Activated CD8-positive, alpha-beta T cell treated with anti-CD3 and anti-CD28 coated beads for 36 hours (primary cell): ENCODE data around the gene COL4A5. TPM values are rescaled to one million over a fixed set of nuclear protein-coding genes. Genes with fewer than 3 reads are reported as not detected.

ENCODE experiments used
- ATAC-seq: fragments of 200-7000 bp; cut with Tn5 transposase; one replicate; pipeline ENCODE4 v1.10.0; 2021; ENCODE audit warnings: mild to moderate bottlenecking, moderate library complexity
- CTCF ChIA-PET: fragments of 350-600 bp; sonication (Branson Sonifier 250); formaldehyde crosslinking; loops from one replicate; lab custom pipeline; 2021; ENCODE audit warnings: antibody characterized with exemption; lab: Charles Lee
- POLR2A ChIA-PET: fragments of 350-600 bp; sonication (Branson Sonifier 250); formaldehyde crosslinking; loops from one replicate; lab custom pipeline; 2021; ENCODE audit warnings: antibody characterized with exemption; lab: Charles Lee
- DNase-seq: peaks from one replicate; pipeline ENCODE4 v3.0.0-alpha.2; 2020
- H3K27ac Mint-ChIP-seq: one replicate; pipeline ENCODE4 v1.8.0; 2021; ENCODE audit warnings: mild to moderate bottlenecking, mixed read lengths
- H3K27me3 Mint-ChIP-seq: one replicate; pipeline ENCODE4 v1.8.0; 2021; ENCODE audit warnings: mixed read lengths
- H3K36me3 Mint-ChIP-seq: one replicate; pipeline ENCODE4 v1.8.0; 2021; ENCODE audit warnings: low read depth, mixed read lengths
- H3K4me1 Mint-ChIP-seq: one replicate; pipeline ENCODE4 v1.8.0; 2021; ENCODE audit warnings: low read depth, mixed read lengths
- H3K4me3 Mint-ChIP-seq: one replicate; pipeline ENCODE4 v1.8.0; 2021; ENCODE audit warnings: mild to moderate bottlenecking, moderate library complexity, mixed read lengths
- H3K9me3 Mint-ChIP-seq: one replicate; pipeline ENCODE4 v1.8.0; 2021; ENCODE audit warnings: mixed read lengths
- CTCF ChIP-seq: fragments of 200-600 bp; IDR thresholded peaks from one replicate; pipeline ENCODE4 v1.8.0; 2022; ENCODE audit warnings: antibody characterized with exemption, mild to moderate bottlenecking
- intact Hi-C: fragments of 100-400 bp; cut with micrococcal nuclease; formaldehyde crosslinking; loops from one replicate; pipeline ENCODE4 v1.10.0; 2022
- total RNA-seq, 2 experiments: library from RNA; stranded (reverse); gene quantifications; one replicate each; pipeline ENCODE4 v1.2.3, GENCODE V29; 2021

The COL4A5 gene
- total RNA-seq, 2 experiments from 2014 or later = not detected

DNA sequence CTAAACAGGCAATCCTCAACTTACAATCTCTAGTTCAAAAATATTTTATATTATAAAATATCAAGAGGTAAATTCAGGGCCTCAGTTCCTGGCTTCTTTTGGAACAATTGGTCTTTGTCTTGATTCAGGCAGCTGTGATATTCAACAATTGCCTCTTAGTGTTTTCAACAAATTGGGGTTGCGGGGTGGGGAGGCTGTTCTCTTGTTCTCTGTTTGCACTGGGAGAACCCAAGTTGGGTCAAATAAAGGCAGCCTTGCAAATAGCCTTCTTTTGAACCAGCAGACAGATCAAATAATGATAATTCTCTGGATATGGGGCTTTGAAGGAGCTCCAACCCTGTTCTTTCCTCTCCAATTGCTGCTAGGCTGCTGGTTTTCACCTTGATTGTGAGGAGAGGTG, 142.5 kb downstream of the COL4A5 start:
- POLR2A ChIA-PET = no interaction called here
- Mint-ChIP-seq H3K4me3 (no peak overlapping the region), H3K27me3 (no peaks in the 10 kb centered on the region), H3K36me3 (no peaks in the 10 kb centered on the region), H3K9me3 (no peaks in the 10 kb centered on the region), H3K4me1 (no peaks in the 10 kb centered on the region), H3K27ac (no peak overlapping the region)
- CTCF ChIA-PET = no interaction called here
- TF ChIP-seq CTCF = no peak
- intact Hi-C loops = no loop called here
- ATAC-seq = no peak
- DNase-seq = no peak

DNA sequence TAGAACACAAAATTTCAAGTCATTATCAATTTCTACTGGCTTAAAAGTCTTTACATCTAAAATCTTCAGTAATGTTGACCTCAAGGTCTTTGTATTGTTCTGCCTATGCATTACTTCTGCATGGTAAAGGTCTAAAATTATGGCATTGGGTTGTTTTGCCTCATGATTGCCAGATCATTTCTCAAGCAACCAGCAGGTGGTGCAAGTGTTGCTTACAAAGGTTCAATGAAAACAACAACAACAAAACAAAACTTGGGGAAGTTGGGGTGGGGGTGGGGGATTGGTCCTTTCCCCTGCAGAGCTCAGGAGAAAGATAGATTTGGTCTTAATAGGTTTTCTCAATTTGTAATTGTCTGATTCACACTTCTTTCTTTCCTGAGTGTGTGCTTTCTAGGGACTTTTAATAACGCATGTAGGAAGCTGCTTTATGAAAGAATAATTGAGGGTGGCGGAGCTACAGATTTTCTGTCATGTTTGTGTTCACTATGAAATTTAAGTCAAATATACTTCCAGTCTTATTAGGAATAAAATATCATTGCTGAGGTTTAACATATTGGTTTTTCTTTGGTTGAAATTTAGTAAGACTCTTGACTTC, 145.1 kb downstream of the COL4A5 start:
- POLR2A ChIA-PET = no interaction called here
- Mint-ChIP-seq H3K4me1 (no peaks in the 10 kb centered on the region), H3K27ac (no peak overlapping the region), H3K9me3 (no peaks in the 10 kb centered on the region), H3K36me3 (no peaks in the 10 kb centered on the region), H3K4me3 (no peak overlapping the region), H3K27me3 (no peaks in the 10 kb centered on the region)
- DNase-seq (no peak), ATAC-seq (no peak)
- CTCF ChIA-PET = no interaction called here
- intact Hi-C loops = no loop called here
- TF ChIP-seq CTCF = no peak

DNA sequence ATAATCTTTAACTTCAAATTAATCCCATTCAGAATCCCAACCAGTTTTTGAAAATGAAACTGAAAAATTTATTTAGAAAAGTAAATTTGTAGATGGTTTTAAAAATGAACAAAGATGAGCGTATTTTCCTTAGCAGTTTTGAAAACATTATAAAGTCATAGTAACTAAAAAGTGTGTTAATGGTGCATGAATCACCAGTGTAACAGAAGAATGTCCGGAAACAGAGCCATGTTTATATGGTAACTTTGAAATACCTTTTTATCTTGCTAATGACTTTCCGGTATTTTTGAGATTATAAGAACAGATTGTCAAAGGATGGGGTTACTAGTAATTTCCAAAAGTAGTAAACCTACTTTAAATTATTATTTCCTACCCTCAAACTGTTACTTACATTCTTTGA, 150.9 kb downstream of the COL4A5 start:
- ATAC-seq (no peak), DNase-seq (no peak)
- no peak overlapping the region for H3K27ac Mint-ChIP-seq
- no peaks in the 10 kb centered on the region for H3K4me1 Mint-ChIP-seq
- ChIA-PET POLR2A (no interaction called here), CTCF (no interaction called here)
- intact Hi-C loops = no loop called here
- TF ChIP-seq CTCF = no peak
- H3K36me3 Mint-ChIP-seq = no peaks in the 10 kb centered on the region
- no peaks in the 10 kb centered on the region for H3K9me3 Mint-ChIP-seq
- no peaks in the 10 kb centered on the region for H3K27me3 Mint-ChIP-seq
- H3K4me3 Mint-ChIP-seq = no peak overlapping the region

DNA sequence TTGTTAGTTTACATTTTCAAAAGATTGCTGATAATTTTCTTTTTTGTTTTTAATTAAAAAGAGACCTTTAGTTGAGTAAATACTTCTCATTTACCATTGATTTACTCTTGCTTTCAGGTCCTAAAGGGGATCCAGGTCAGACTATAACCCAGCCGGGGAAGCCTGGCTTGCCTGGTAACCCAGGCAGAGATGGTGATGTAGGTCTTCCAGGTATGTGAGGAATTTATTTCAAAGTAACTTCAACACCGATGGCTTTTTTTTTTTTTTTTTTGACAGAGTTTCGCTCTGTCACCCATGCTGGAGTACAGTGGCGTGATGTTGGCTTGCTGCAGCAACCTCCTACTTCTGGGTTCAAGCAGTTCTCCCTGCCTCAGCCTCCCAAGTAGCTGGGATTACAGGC, 161.6 kb downstream of the COL4A5 start:
- intact Hi-C loops = no loop called here
- POLR2A ChIA-PET = no interaction called here
- Mint-ChIP-seq H3K4me3 (no peak overlapping the region), H3K27ac (no peak overlapping the region), H3K9me3 (no peaks in the 10 kb centered on the region), H3K27me3 (no peaks in the 10 kb centered on the region), H3K36me3 (no peaks in the 10 kb centered on the region), H3K4me1 (no peaks in the 10 kb centered on the region)
- ATAC-seq (no peak), DNase-seq (no peak)
- CTCF ChIA-PET = no interaction called here
- no peak for TF ChIP-seq CTCF

GRCh38 chrX:108610141-108610540, 170.5 kb downstream of the COL4A5 start:
- TF ChIP-seq CTCF = no peak
- POLR2A ChIA-PET = no interaction called here
- no peaks in the 10 kb centered on the region for H3K27me3 Mint-ChIP-seq
- H3K36me3 Mint-ChIP-seq = no peaks in the 10 kb centered on the region
- no peaks in the 10 kb centered on the region for H3K9me3 Mint-ChIP-seq
- H3K4me3 Mint-ChIP-seq = no peak overlapping the region
- H3K27ac Mint-ChIP-seq = no peak overlapping the region
- ATAC-seq (no peak), DNase-seq (no peak)
- CTCF ChIA-PET = no interaction called here
- intact Hi-C loops = no loop called here
- H3K4me1 Mint-ChIP-seq = no peaks in the 10 kb centered on the region
